Inferior parietal cortex (tissue), 1 donor: Measurements from ENCODE around the gene PHLDA2.

Source experiments
- DNase-seq: peaks from one replicate; pipeline ENCODE4 v3.0.0-alpha.2; 2016; ENCODE audit errors: extremely low spot score

The PHLDA2 gene

GRCh38 chr11:2929950-2930703 is 907 bp upstream of the PHLDA2 start:
- DNase-seq = no peak

GRCh38 chr11:2929531-2929949 is 320 bp upstream of the PHLDA2 start:
- no peak for DNase-seq

- no peak for DNase-seq
Measured at GRCh38 chr11:2927851-2928604, 1.2 kb downstream of the PHLDA2 start.

GRCh38 chr11:2927121-2927800 is 2.0 kb downstream of the PHLDA2 start:
- no peak for DNase-seq

- DNase-seq = no peak
Measured at GRCh38 chr11:2926611-2927051, 2.6 kb downstream of the PHLDA2 start.

GRCh38 chr11:2924821-2925675 is 4.2 kb downstream of the PHLDA2 start:
- no peak for DNase-seq

- DNase-seq = no peak
Measured at GRCh38 chr11:2924381-2924780, 4.8 kb downstream of the PHLDA2 start.

GRCh38 chr11:2923446-2924375 is 5.5 kb downstream of the PHLDA2 start:
- DNase-seq = no peak

GRCh38 chr11:2922655-2923054 is 6.6 kb downstream of the PHLDA2 start:
- no peak for DNase-seq

GRCh38 chr11:2921742-2922493 is 7.3 kb downstream of the PHLDA2 start:
- no peak for DNase-seq

GRCh38 chr11:2921261-2921660 is 8.0 kb downstream of the PHLDA2 start:
- no peak for DNase-seq

GRCh38 chr11:2920343-2920742 is 8.9 kb downstream of the PHLDA2 start:
- DNase-seq = no peak

- DNase-seq = no peak
Measured at GRCh38 chr11:2919837-2920236, 9.4 kb downstream of the PHLDA2 start.

- no peak for DNase-seq
Measured at GRCh38 chr11:2919188-2919587, 10.0 kb downstream of the PHLDA2 start.

- DNase-seq = no peak
Measured at GRCh38 chr11:2917842-2918490, 11.3 kb downstream of the PHLDA2 start.

- DNase-seq = no peak
Measured at GRCh38 chr11:2916892-2917645, 12.2 kb downstream of the PHLDA2 start.

- no peak for DNase-seq
Measured at GRCh38 chr11:2916114-2916891, 12.9 kb downstream of the PHLDA2 start.

GRCh38 chr11:2915473-2915872 is 13.7 kb downstream of the PHLDA2 start:
- no peak for DNase-seq
